OCI-LY7 (cell line): Measurements from ENCODE around the gene FBXO31.

Experiments
- EZH2phosphoT487 ChIP-seq: fragments of 200-600 bp; sonication (generic); IDR thresholded peaks from 2 replicates; pipeline ENCODE4 v1.6.1; 2018; ENCODE audit warnings: low read depth, borderline replicate concordance, mild to moderate bottlenecking, mixed run types, antibody characterized with exemption, low read length, moderate library complexity, mixed read lengths
- TF ChIP-seq, protein P1 (sequence below): fragments of 200-600 bp; sonication (generic); conservative IDR thresholded peaks from 2 replicates; pipeline ENCODE4 v1.5.1; 2014; ENCODE audit warnings: mild to moderate bottlenecking, antibody characterized with exemption, low read length, moderate library complexity, mixed read lengths

DNA sequence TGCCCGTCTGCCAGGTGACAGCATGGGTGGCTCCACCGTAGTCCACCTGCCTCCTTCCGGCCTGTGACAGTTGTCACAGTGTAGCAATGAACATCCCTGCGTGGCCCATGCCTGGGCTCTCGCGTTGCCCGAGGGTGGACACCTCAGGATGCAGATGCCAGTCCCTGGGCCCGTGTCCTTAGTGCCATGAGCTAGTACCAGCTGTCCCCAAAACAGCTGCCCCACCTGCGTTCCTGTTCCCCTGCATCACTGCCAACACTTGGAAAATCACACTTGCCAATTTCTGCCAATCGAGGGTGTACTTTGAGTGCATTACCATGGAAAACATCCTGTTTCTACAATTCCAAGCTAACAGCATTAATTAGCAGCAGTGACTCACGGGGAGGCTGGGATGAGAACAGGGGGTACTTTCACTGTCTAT, 57.4 kb downstream of the FBXO31 start:
- TF ChIP-seq EZH2phosphoT487 = no peak
- TF ChIP-seq, protein P1, sequence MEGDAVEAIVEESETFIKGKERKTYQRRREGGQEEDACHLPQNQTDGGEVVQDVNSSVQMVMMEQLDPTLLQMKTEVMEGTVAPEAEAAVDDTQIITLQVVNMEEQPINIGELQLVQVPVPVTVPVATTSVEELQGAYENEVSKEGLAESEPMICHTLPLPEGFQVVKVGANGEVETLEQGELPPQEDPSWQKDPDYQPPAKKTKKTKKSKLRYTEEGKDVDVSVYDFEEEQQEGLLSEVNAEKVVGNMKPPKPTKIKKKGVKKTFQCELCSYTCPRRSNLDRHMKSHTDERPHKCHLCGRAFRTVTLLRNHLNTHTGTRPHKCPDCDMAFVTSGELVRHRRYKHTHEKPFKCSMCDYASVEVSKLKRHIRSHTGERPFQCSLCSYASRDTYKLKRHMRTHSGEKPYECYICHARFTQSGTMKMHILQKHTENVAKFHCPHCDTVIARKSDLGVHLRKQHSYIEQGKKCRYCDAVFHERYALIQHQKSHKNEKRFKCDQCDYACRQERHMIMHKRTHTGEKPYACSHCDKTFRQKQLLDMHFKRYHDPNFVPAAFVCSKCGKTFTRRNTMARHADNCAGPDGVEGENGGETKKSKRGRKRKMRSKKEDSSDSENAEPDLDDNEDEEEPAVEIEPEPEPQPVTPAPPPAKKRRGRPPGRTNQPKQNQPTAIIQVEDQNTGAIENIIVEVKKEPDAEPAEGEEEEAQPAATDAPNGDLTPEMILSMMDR = no peak
